H9 (cell line): Measurements from ENCODE around the gene CRYGN. TPM values are rescaled to one million over a fixed set of nuclear protein-coding genes. Genes with fewer than 3 reads are reported as not detected.

Source experiments
- DNase-seq: peaks from one replicate; pipeline ENCODE4 v3.0.0-alpha.2; 2017
- H2AFZ ChIP-seq: one replicate; pipeline ENCODE4 v1.6.1; 2013; ENCODE audit warnings: mild to moderate bottlenecking, low read length, control low read depth, moderate library complexity
- H2AK5ac ChIP-seq: 2 replicates; pipeline ENCODE4 v1.6.1; 2013; ENCODE audit warnings: low read length, control low read depth, mixed read lengths; ENCODE audit not compliant: insufficient read length
- H2BK120ac ChIP-seq: one replicate; pipeline ENCODE4 v1.6.1; 2013; ENCODE audit warnings: low read depth, mild to moderate bottlenecking, low read length, control low read depth, inconsistent platforms; ENCODE audit not compliant: poor library complexity, severe bottlenecking
- H2BK12ac ChIP-seq: 2 replicates; pipeline ENCODE4 v1.6.1; 2013; ENCODE audit warnings: low read length, control low read depth, mixed read lengths, low read depth; ENCODE audit not compliant: insufficient read length
- H2BK15ac ChIP-seq: 2 replicates; pipeline ENCODE4 v1.6.1; 2013; ENCODE audit warnings: low read depth, low read length, control low read depth
- H2BK20ac ChIP-seq: one replicate; pipeline ENCODE4 v1.6.1; 2013; ENCODE audit warnings: low read depth, mild to moderate bottlenecking, low read length, control low read depth, inconsistent platforms; ENCODE audit not compliant: poor library complexity, severe bottlenecking
- H2BK5ac ChIP-seq: 2 replicates; pipeline ENCODE4 v1.6.1; 2013; ENCODE audit warnings: low read length, control low read depth, mixed read lengths; ENCODE audit not compliant: insufficient read length
- H3K14ac ChIP-seq: 2 replicates; pipeline ENCODE4 v1.6.1; 2013; ENCODE audit warnings: low read length, control low read depth; ENCODE audit not compliant: insufficient read depth
- H3K18ac ChIP-seq: 2 replicates; pipeline ENCODE4 v1.6.1; 2013; ENCODE audit warnings: low read depth, mild to moderate bottlenecking, mixed read lengths, low read length, control low read depth; ENCODE audit not compliant: insufficient read length
- H3K23ac ChIP-seq: 2 replicates; pipeline ENCODE4 v1.6.1; 2013; ENCODE audit warnings: low read length, control low read depth, mixed read lengths, low read depth; ENCODE audit not compliant: insufficient read length
- H3K23me2 ChIP-seq: 2 replicates; pipeline ENCODE4 v1.6.1; 2013; ENCODE audit warnings: low read depth, mild to moderate bottlenecking, mixed read lengths, low read length, control low read depth; ENCODE audit not compliant: insufficient read length, poor library complexity, severe bottlenecking
- H3K27ac ChIP-seq: 2 replicates; pipeline ENCODE4 v1.5.1; 2013; ENCODE audit warnings: low read length, control low read depth, mixed read lengths, low read depth; ENCODE audit not compliant: insufficient read length
- H3K27me3 ChIP-seq: 2 replicates; pipeline ENCODE4 v1.6.1; 2013; ENCODE audit warnings: low read length, control low read depth, inconsistent platforms; ENCODE audit not compliant: insufficient read depth
- H3K4ac ChIP-seq: 2 replicates; pipeline ENCODE4 v1.6.1; 2013; ENCODE audit warnings: low read depth, mild to moderate bottlenecking, control low read depth, inconsistent platforms, low read length, moderate library complexity
- H3K4me1 ChIP-seq: 2 replicates; pipeline ENCODE4 v1.6.1; 2013; ENCODE audit warnings: low read length, control low read depth, inconsistent platforms; ENCODE audit not compliant: insufficient read depth
- H3K4me2 ChIP-seq: 2 replicates; pipeline ENCODE4 v1.6.1; 2013; ENCODE audit warnings: low read length, control low read depth, mixed read lengths; ENCODE audit not compliant: insufficient read length, insufficient read depth
- H3K56ac ChIP-seq: 2 replicates; pipeline ENCODE4 v1.6.1; 2013; ENCODE audit warnings: low read depth, mild to moderate bottlenecking, mixed read lengths, low read length, control low read depth; ENCODE audit not compliant: insufficient read length
- H3K79me1 ChIP-seq: 2 replicates; pipeline ENCODE4 v1.6.1; 2013; ENCODE audit warnings: low read depth, mild to moderate bottlenecking, moderate library complexity, low read length, control low read depth, inconsistent platforms; ENCODE audit not compliant: insufficient read depth, poor library complexity, severe bottlenecking
- H3K79me2 ChIP-seq: 2 replicates; pipeline ENCODE4 v1.6.1; 2013; ENCODE audit warnings: low read length, control low read depth, inconsistent platforms; ENCODE audit not compliant: insufficient read depth
- H3K9ac ChIP-seq: 2 replicates; pipeline ENCODE4 v1.6.1; 2013; ENCODE audit warnings: low read length, control low read depth, mixed read lengths; ENCODE audit not compliant: insufficient read length; ENCODE audit errors: extremely low read depth
- H3K9me3 ChIP-seq: one replicate; pipeline ENCODE4 v1.6.1; 2013; ENCODE audit warnings: low read depth, low read length, inconsistent platforms; ENCODE audit not compliant: control insufficient read depth
- H3T11ph ChIP-seq: one replicate; pipeline ENCODE4 v1.6.1; 2013; ENCODE audit warnings: mild to moderate bottlenecking, low read length, control low read depth, inconsistent platforms
- H4K20me1 ChIP-seq: one replicate; pipeline ENCODE4 v1.6.1; 2013; ENCODE audit not compliant: control insufficient read depth, insufficient read length, insufficient read depth
- H4K5ac ChIP-seq: 2 replicates; pipeline ENCODE4 v1.6.1; 2013; ENCODE audit warnings: low read depth, mild to moderate bottlenecking, mixed read lengths, low read length, control low read depth; ENCODE audit not compliant: insufficient read length
- H4K8ac ChIP-seq: replicated peaks from 2 replicates; pipeline ENCODE4 v1.6.1; 2013; ENCODE audit warnings: low read length, control low read depth, mixed read lengths, low read depth; ENCODE audit not compliant: insufficient read length
- H4K91ac ChIP-seq: 2 replicates; pipeline ENCODE4 v1.6.1; 2013; ENCODE audit warnings: low read depth, mild to moderate bottlenecking, moderate library complexity, mixed read lengths, low read length, control low read depth; ENCODE audit not compliant: insufficient read length
- H3K27ac Mint-ChIP-seq, 3 experiments: 2 replicates in 2 of 3; 3 replicates in 1 of 3; pipeline ENCODE4 v1.8.0; 2020 to 2021; ENCODE audit warnings: mixed read lengths in 3 of 3, mild to moderate bottlenecking in 1 of 3, moderate library complexity in 1 of 3
- H3K27me3 Mint-ChIP-seq: 2 replicates; pipeline ENCODE4 v1.8.0; 2021; ENCODE audit warnings: low read depth, mild to moderate bottlenecking, moderate library complexity, mixed read lengths
- H3K36me3 Mint-ChIP-seq, 3 experiments: 2 replicates in 2 of 3; 3 replicates in 1 of 3; pipeline ENCODE4 v1.8.0; 2020 to 2021; ENCODE audit warnings: low read depth in 3 of 3, mixed read lengths in 3 of 3; ENCODE audit not compliant: insufficient read depth in 1 of 3
- H3K4me1 Mint-ChIP-seq, 2 experiments: 2 replicates each; pipeline ENCODE4 v1.8.0; 2020; ENCODE audit warnings: mixed read lengths in 2 of 2
- H3K4me3 Mint-ChIP-seq, 2 experiments: 2 replicates in 1 of 2; 3 replicates in 1 of 2; pipeline ENCODE4 v1.8.0; 2020 to 2021; ENCODE audit warnings: mild to moderate bottlenecking in 2 of 2, mixed read lengths in 2 of 2, moderate library complexity in 1 of 2
- H3K9me3 Mint-ChIP-seq, 2 experiments: 2 replicates in 1 of 2; 3 replicates in 1 of 2; pipeline ENCODE4 v1.8.0; 2020; ENCODE audit warnings: mild to moderate bottlenecking in 2 of 2, mixed read lengths in 2 of 2, moderate library complexity in 1 of 2
- CTCF ChIP-seq: fragments of 200-600 bp; sonication (generic); conservative IDR thresholded peaks from 3 replicates; pipeline ENCODE4 v1.8.0; 2021; ENCODE audit warnings: antibody characterized with exemption, mild to moderate bottlenecking
- WGBS: extraction: QIAGEN DNeasy Blood & Tissue Kit; methylation state at CpG from one replicate; pipeline ENCODE4 v1.1.7; 2013; ENCODE audit warnings: missing lambda C conversion rate, low lambda C conversion rate, mixed read lengths; ENCODE audit not compliant: insufficient read length; ENCODE audit errors: extremely low coverage; 5-methylcytosine and 5-hydroxymethylcytosine counted together
- total RNA-seq: library from RNA; stranded (reverse); gene quantifications from 2 replicates; pipeline ENCODE4 v1.2.1, GENCODE V29; 2021

Gene CRYGN
- total RNA-seq, 1 experiment from 2014 or later: 1.8 TPM

- Histone ChIP-seq H3K18ac (no peak overlapping the region), H2BK20ac (no peak overlapping the region), H4K8ac (no peak overlapping the region), H4K91ac (no peak overlapping the region), H2AK5ac (no peak overlapping the region), H3T11ph (no peak overlapping the region), H3K14ac (no peak overlapping the region), H3K9me3 (no peaks in the 10 kb centered on the region), H3K4me2 (no peak overlapping the region), H3K23me2 (peaks cover 25% of the 10 kb centered on the region), H3K4ac (no peak overlapping the region), H3K23ac (no peak overlapping the region), H3K56ac (no peak overlapping the region), H3K79me1 (no peaks in the 10 kb centered on the region), H3K9ac (no peak overlapping the region), H3K4me1 (no peaks in the 10 kb centered on the region; the same call in 1 of the 2 replicates), H3K79me2 (no peaks in the 10 kb centered on the region), H3K27ac (no peak overlapping the region), H2AFZ (no peak overlapping the region), H3K27me3 (no peaks in the 10 kb centered on the region; the same call in 1 of the 2 replicates), H4K5ac (no peak overlapping the region), H2BK120ac (no peak overlapping the region), H2BK15ac (no peak overlapping the region), H2BK12ac (no peak overlapping the region), H4K20me1 (no peaks in the 10 kb centered on the region), H2BK5ac (no peak overlapping the region)
- H3K9me3 Mint-ChIP-seq: peaks cover 0 to 3% of the 10 kb centered on the region in 2 experiments; a peak in 1 of 5 replicates
- no peak overlapping the region for H3K4me3 Mint-ChIP-seq
- peaks cover 21 to 28% of the 10 kb centered on the region in 2 experiments for H3K4me1 Mint-ChIP-seq
- no CpG with 5 or more reads among the region's 24 CpGs for WGBS
- H3K36me3 Mint-ChIP-seq: peaks cover 0 to 8% (median 2%) of the 10 kb centered on the region in 3 experiments; a peak in 5 of 7 replicates
- no peak for TF ChIP-seq CTCF
- no peak for DNase-seq
- H3K27me3 Mint-ChIP-seq: peaks cover 21% of the 10 kb centered on the region
- no peak overlapping the region for H3K27ac Mint-ChIP-seq
Measured at GRCh38 chr7:151406051-151406875, 33.7 kb downstream of the CRYGN start.
